ENCODE results near the gene ADH5. TPM values are rescaled to one million over a fixed set of nuclear protein-coding genes. Genes with fewer than 3 reads are reported as not detected.
"Not testable (repeated sequence)": the region's sequence is repeated elsewhere in the genome, so short reads cannot be mapped to it uniquely, and the experiment has no call there.

The ADH5 gene
- total RNA-seq, 2 donors from 2014 or later, result 67.4 to 76.3 TPM

DNA sequence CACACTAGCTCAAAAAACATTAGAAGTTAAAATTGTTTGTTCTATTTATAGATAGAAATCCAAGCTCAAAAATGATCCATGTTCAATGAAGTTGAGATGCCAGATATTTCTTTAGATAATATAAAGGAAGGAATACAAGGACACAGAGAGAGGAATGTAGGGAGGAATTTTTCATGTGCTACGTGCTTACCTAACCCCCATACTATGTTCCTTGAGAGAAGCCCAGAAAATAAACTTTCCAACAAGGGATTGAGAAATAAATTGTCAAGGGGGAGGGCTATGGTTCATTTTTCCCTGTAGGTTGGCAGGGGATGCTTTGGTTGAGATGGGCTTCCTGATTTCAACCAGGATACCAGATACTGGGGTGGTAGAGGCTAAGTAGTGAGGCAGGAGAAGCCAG, 15.6 kb upstream of the ADH5 start:
- no peaks in the 10 kb centered on the region for H3K36me3 ChIP-seq
- no peak overlapping the region for H3K4me3 ChIP-seq
- H3K4me1 ChIP-seq, result no peaks in the 10 kb centered on the region
- no peaks in the 10 kb centered on the region for H3K9me3 ChIP-seq
- DNase-seq (ENCODE audit: low spot score), result no peak
- H3K27ac ChIP-seq, result no peak overlapping the region
- TF ChIP-seq, protein P1, sequence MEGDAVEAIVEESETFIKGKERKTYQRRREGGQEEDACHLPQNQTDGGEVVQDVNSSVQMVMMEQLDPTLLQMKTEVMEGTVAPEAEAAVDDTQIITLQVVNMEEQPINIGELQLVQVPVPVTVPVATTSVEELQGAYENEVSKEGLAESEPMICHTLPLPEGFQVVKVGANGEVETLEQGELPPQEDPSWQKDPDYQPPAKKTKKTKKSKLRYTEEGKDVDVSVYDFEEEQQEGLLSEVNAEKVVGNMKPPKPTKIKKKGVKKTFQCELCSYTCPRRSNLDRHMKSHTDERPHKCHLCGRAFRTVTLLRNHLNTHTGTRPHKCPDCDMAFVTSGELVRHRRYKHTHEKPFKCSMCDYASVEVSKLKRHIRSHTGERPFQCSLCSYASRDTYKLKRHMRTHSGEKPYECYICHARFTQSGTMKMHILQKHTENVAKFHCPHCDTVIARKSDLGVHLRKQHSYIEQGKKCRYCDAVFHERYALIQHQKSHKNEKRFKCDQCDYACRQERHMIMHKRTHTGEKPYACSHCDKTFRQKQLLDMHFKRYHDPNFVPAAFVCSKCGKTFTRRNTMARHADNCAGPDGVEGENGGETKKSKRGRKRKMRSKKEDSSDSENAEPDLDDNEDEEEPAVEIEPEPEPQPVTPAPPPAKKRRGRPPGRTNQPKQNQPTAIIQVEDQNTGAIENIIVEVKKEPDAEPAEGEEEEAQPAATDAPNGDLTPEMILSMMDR (IDR thresholded peaks at IDR 0.05), result no peak
- H3K27me3 ChIP-seq, result no peaks in the 10 kb centered on the region

DNA sequence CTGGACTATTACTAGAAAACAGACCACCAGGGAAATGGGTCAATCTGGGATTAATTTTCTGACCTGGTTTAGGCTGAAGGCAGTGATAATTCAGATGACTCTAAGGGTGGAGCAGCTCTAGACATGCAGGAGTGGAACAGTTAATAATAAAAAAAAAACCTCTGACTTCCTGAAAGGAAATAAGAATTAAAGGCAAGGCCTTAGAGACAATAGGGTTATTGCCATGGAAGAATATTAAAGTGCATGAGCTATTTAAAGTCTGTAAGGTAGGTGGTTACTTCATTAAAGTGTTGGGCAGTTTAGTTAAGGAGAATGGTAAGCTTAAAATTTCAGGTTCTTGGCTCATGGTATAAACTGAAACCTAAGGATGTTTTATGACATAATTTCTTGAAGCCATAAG, 14.6 kb upstream of the ADH5 start:
- Histone ChIP-seq H3K9me3 (no peaks in the 10 kb centered on the region), H3K36me3 (no peaks in the 10 kb centered on the region), H3K27ac (no peak overlapping the region), H3K27me3 (no peaks in the 10 kb centered on the region), H3K4me1 (no peaks in the 10 kb centered on the region), H3K4me3 (no peak overlapping the region)
- DNase-seq (ENCODE audit: low spot score), result no peak
- TF ChIP-seq, protein P1 (IDR thresholded peaks at IDR 0.05), result no peak

DNA sequence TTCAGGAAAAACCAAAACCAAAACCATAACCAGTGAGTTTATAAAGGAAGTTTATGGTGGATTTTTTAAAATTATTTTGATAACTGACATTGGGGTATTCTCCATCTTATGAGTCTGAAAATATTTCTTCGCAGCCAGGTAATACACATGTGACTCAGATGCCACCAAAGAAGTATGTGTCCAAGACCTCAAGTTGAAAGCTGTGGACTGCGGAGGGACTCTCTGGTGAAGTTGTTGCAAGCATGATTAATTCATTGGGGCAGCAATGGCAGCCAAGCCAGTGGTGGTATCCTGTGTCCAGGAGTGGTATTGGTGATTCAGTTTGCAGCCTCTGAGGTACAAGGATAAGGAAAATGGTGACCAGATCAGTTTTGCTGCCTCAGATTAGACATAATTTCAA, 14.0 kb upstream of the ADH5 start:
- TF ChIP-seq, protein P1 (IDR thresholded peaks at IDR 0.05), result no peak
- H3K4me1 ChIP-seq, result no peaks in the 10 kb centered on the region
- no peak for DNase-seq (ENCODE audit: low spot score)

DNA sequence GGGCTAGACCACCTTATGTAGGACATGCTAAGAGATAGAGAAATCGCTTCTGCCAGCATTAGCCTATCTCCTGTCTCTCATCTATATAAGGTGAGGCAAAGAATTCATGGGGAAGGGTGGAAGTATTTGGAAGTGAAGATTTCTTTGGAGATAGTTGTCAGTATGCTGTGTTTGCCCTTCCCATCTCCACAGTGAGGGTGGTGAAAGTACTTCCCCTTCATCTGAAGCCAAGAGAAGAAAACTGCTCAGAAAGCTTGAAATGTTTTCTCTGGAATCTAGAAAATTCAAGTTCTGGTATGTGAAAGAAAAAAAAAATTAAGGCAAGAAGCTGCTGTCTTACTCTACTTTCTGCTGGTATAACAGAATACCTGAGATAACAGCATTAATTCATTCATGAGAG, 12.3 kb upstream of the ADH5 start:
- Histone ChIP-seq H3K4me3 (no peak overlapping the region), H3K27ac (no peak overlapping the region), H3K9me3 (no peaks in the 10 kb centered on the region), H3K36me3 (no peaks in the 10 kb centered on the region), H3K27me3 (no peaks in the 10 kb centered on the region), H3K4me1 (no peaks in the 10 kb centered on the region)
- TF ChIP-seq, protein P1 (IDR thresholded peaks at IDR 0.05), result no peak
- DNase-seq (ENCODE audit: low spot score), result no peak

More for the DNA sequence above, 14.0 kb upstream of the ADH5 start:
- no peaks in the 10 kb centered on the region for H3K36me3 ChIP-seq
- no peaks in the 10 kb centered on the region for H3K27me3 ChIP-seq
- no peak overlapping the region for H3K27ac ChIP-seq
- no peaks in the 10 kb centered on the region for H3K9me3 ChIP-seq
- no peak overlapping the region for H3K4me3 ChIP-seq

- not testable (repeated sequence) for H3K4me3 ChIP-seq; DNase-seq (ENCODE audit: low spot score); H3K9me3 ChIP-seq; H3K4me1 ChIP-seq; H3K27me3 ChIP-seq; H3K36me3 ChIP-seq; H3K27ac ChIP-seq
Measured at GRCh38 chr4:99099814-99100213, 11.2 kb upstream of the ADH5 start.

- no peaks in the 10 kb centered on the region for H3K9me3 ChIP-seq
- no peaks in the 10 kb centered on the region for H3K36me3 ChIP-seq
- H3K4me3 ChIP-seq, result no peak overlapping the region
- no peak for DNase-seq (ENCODE audit: low spot score)
- H3K27me3 ChIP-seq, result no peaks in the 10 kb centered on the region
- no peak overlapping the region for H3K27ac ChIP-seq
- TF ChIP-seq, protein P1 (IDR thresholded peaks at IDR 0.05), result no peak
- no peaks in the 10 kb centered on the region for H3K4me1 ChIP-seq
Measured at GRCh38 chr4:99099311-99099710, 10.7 kb upstream of the ADH5 start.

- H3K27me3 ChIP-seq; H3K36me3 ChIP-seq; DNase-seq (ENCODE audit: low spot score); H3K27ac ChIP-seq; H3K9me3 ChIP-seq; H3K4me3 ChIP-seq: not testable (repeated sequence)
- H3K4me1 ChIP-seq, result peaks cover 0 to 11% of the 10 kb centered on the region in 2 donors
Measured at GRCh38 chr4:99091841-99092240, 3.3 kb upstream of the ADH5 start.

All from right atrium auricular region (tissue), 2 donors.